Measurements from ENCODE around the gene RMND5B.
"Not testable (repeated sequence)": the region's sequence is repeated elsewhere in the genome, so short reads cannot be mapped to it uniquely, and the experiment has no call there.

The RMND5B gene

GRCh38 chr5:178130576-178131445 lies at the start of gene RMND5B:
Gene RMND5B, plus strand, starts transcription at chr5:178131014. Its CDS starts 7,106 bp downstream, at chr5:178138120.
- FAIRE-seq = no peak

GRCh38 chr5:178081571-178082243 lies 49.1 kb upstream of the RMND5B start:
- no peak for FAIRE-seq

GRCh38 chr5:178083922-178084321 lies 46.9 kb upstream of the RMND5B start:
- no peak for FAIRE-seq

GRCh38 chr5:178085316-178085715 lies 45.5 kb upstream of the RMND5B start:
- FAIRE-seq = no peak

GRCh38 chr5:178086266-178086665 lies 44.5 kb upstream of the RMND5B start:
- FAIRE-seq = no peak

- not testable (repeated sequence) for FAIRE-seq
Observed at GRCh38 chr5:178087199-178087598, 43.6 kb upstream of the RMND5B start.

GRCh38 chr5:178090856-178091255 lies 40.0 kb upstream of the RMND5B start:
- FAIRE-seq = no peak

GRCh38 chr5:178093134-178093533 lies 37.7 kb upstream of the RMND5B start:
- no peak for FAIRE-seq

GRCh38 chr5:178094345-178094744 lies 36.5 kb upstream of the RMND5B start:
- FAIRE-seq = no peak

GRCh38 chr5:178098685-178099084 lies 32.1 kb upstream of the RMND5B start:
- no peak for FAIRE-seq

- FAIRE-seq = no peak
Observed at GRCh38 chr5:178103612-178104011, 27.2 kb upstream of the RMND5B start.

GRCh38 chr5:178104492-178104891 lies 26.3 kb upstream of the RMND5B start:
- FAIRE-seq = no peak

GRCh38 chr5:178106086-178106485 lies 24.7 kb upstream of the RMND5B start:
- no peak for FAIRE-seq

GRCh38 chr5:178106556-178107239 lies 24.1 kb upstream of the RMND5B start:
- FAIRE-seq = no peak

- no peak for FAIRE-seq
Observed at GRCh38 chr5:178107756-178108310, 23.0 kb upstream of the RMND5B start.

GRCh38 chr5:178108446-178108845 lies 22.4 kb upstream of the RMND5B start:
- FAIRE-seq = no peak

- FAIRE-seq = no peak
Observed at GRCh38 chr5:178108966-178109365, 21.8 kb upstream of the RMND5B start.

- FAIRE-seq = no peak
Observed at GRCh38 chr5:178110511-178110910, 20.3 kb upstream of the RMND5B start.

- FAIRE-seq = no peak
Observed at GRCh38 chr5:178111925-178112324, 18.9 kb upstream of the RMND5B start.

- FAIRE-seq = no peak
Observed at GRCh38 chr5:178112545-178112944, 18.3 kb upstream of the RMND5B start.

- no peak for FAIRE-seq
Observed at GRCh38 chr5:178113141-178113787, 17.6 kb upstream of the RMND5B start, which contains the start of gene N4BP3. Gene N4BP3, plus strand, starts transcription at chr5:178113532. Its CDS starts 6,052 bp downstream, at chr5:178119584.

GRCh38 chr5:178113841-178114324 lies 16.9 kb upstream of the RMND5B start:
- no peak for FAIRE-seq
